ENCODE results near the gene SKOR2. TPM values are rescaled to one million over a fixed set of nuclear protein-coding genes. Genes with fewer than 3 reads are reported as not detected.
"Not testable (repeated sequence)": the region's sequence is repeated elsewhere in the genome, so short reads cannot be mapped to it uniquely, and the experiment has no call there.

The SKOR2 gene
- total RNA-seq, 2 donors from 2014 or later: not detected

- H3K27me3 Mint-ChIP-seq: peaks cover 24% of the 10 kb centered on the region
Observed at GRCh38 chr18:47187721-47188120, 63.7 kb downstream of the SKOR2 start.

GRCh38 chr18:47184419-47185050, 66.9 kb downstream of the SKOR2 start:
- H3K36me3 Mint-ChIP-seq (ENCODE audit: low read depth): no peaks in the 10 kb centered on the region
- H3K4me1 Mint-ChIP-seq: no peaks in the 10 kb centered on the region
- peaks cover 15% of the 10 kb centered on the region for H3K9me3 Mint-ChIP-seq
- H3K27ac Mint-ChIP-seq: no peak overlapping the region
- ATAC-seq (replicated peaks): no peak
- H3K27me3 Mint-ChIP-seq: peaks cover 15% of the 10 kb centered on the region
- H3K4me3 Mint-ChIP-seq: no peak overlapping the region

More at GRCh38 chr18:47187721-47188120, 63.7 kb downstream of the SKOR2 start:
- Mint-ChIP-seq H3K4me3 (no peak overlapping the region), H3K36me3 (ENCODE audit: low read depth) (no peaks in the 10 kb centered on the region), H3K4me1 (no peaks in the 10 kb centered on the region), H3K9me3 (peaks cover 15% of the 10 kb centered on the region), H3K27ac (no peak overlapping the region)
- ATAC-seq (replicated peaks): no peak

GRCh38 chr18:47182156-47182555, 69.3 kb downstream of the SKOR2 start:
- not testable (repeated sequence) for H3K4me1 Mint-ChIP-seq; H3K36me3 Mint-ChIP-seq (ENCODE audit: low read depth); ATAC-seq (replicated peaks); H3K27me3 Mint-ChIP-seq; H3K27ac Mint-ChIP-seq; H3K4me3 Mint-ChIP-seq
- H3K9me3 Mint-ChIP-seq: peaks cover 15% of the 10 kb centered on the region

- peaks cover 12% of the 10 kb centered on the region for H3K9me3 Mint-ChIP-seq
- H3K27me3 Mint-ChIP-seq: peaks cover under 1% of the 10 kb centered on the region
- H3K4me3 Mint-ChIP-seq: no peak overlapping the region
- ATAC-seq (replicated peaks): no peak
- H3K4me1 Mint-ChIP-seq: no peaks in the 10 kb centered on the region
- no peak overlapping the region for H3K27ac Mint-ChIP-seq
- no peaks in the 10 kb centered on the region for H3K36me3 Mint-ChIP-seq (ENCODE audit: low read depth)
Observed at GRCh38 chr18:47180765-47181164, 70.7 kb downstream of the SKOR2 start.

GRCh38 chr18:47179520-47179919, 71.9 kb downstream of the SKOR2 start:
- no peak overlapping the region for H3K4me3 Mint-ChIP-seq
- H3K27me3 Mint-ChIP-seq: no peaks in the 10 kb centered on the region
- no peak for ATAC-seq (replicated peaks)
- no peaks in the 10 kb centered on the region for H3K4me1 Mint-ChIP-seq
- peaks cover 4% of the 10 kb centered on the region for H3K9me3 Mint-ChIP-seq
- no peak overlapping the region for H3K27ac Mint-ChIP-seq
- no peaks in the 10 kb centered on the region for H3K36me3 Mint-ChIP-seq (ENCODE audit: low read depth)

GRCh38 chr18:47175898-47176575, 75.4 kb downstream of the SKOR2 start, which contains the start of gene IER3IP1:
Gene IER3IP1, minus strand, starts transcription at chr18:47176364. Its CDS starts 87 bp downstream, at chr18:47176277.
- Mint-ChIP-seq H3K4me3 (peak within 1 kb of the TSS; percentile 30), H3K4me1 (no peaks in the 10 kb centered on the region), H3K9me3 (no peaks in the 10 kb centered on the region), H3K27ac (no peak within 1 kb of the TSS), H3K27me3 (no peaks in the 10 kb centered on the region), H3K36me3 (ENCODE audit: low read depth) (no peaks in the 10 kb centered on the region)
- ATAC-seq (replicated peaks): peak; percentile 93

- Mint-ChIP-seq H3K27ac (no peak overlapping the region), H3K4me3 (no peak overlapping the region), H3K36me3 (ENCODE audit: low read depth) (no peaks in the 10 kb centered on the region), H3K27me3 (no peaks in the 10 kb centered on the region), H3K4me1 (no peaks in the 10 kb centered on the region), H3K9me3 (no peaks in the 10 kb centered on the region)
- peak; percentile 16 for ATAC-seq (replicated peaks)
Observed at GRCh38 chr18:47175283-47175897, 76.1 kb downstream of the SKOR2 start.

- no peak for ATAC-seq (replicated peaks)
- H3K27me3 Mint-ChIP-seq: no peaks in the 10 kb centered on the region
- H3K36me3 Mint-ChIP-seq (ENCODE audit: low read depth): no peaks in the 10 kb centered on the region
- no peaks in the 10 kb centered on the region for H3K4me1 Mint-ChIP-seq
- H3K4me3 Mint-ChIP-seq: no peak overlapping the region
- H3K27ac Mint-ChIP-seq: no peak overlapping the region
- H3K9me3 Mint-ChIP-seq: no peaks in the 10 kb centered on the region
Observed at GRCh38 chr18:47174545-47175116, 76.8 kb downstream of the SKOR2 start.

- Mint-ChIP-seq H3K27me3 (no peaks in the 10 kb centered on the region), H3K27ac (no peak overlapping the region), H3K9me3 (no peaks in the 10 kb centered on the region), H3K4me3 (no peak overlapping the region), H3K36me3 (ENCODE audit: low read depth) (peaks cover 4% of the 10 kb centered on the region), H3K4me1 (no peaks in the 10 kb centered on the region)
- no peak for ATAC-seq (replicated peaks)
Observed at GRCh38 chr18:47172476-47172875, 79.0 kb downstream of the SKOR2 start.

- H3K4me3 Mint-ChIP-seq: no peak overlapping the region
- H3K27ac Mint-ChIP-seq: no peak overlapping the region
- ATAC-seq (replicated peaks): peak; percentile 38
- H3K9me3 Mint-ChIP-seq: no peaks in the 10 kb centered on the region
- no peaks in the 10 kb centered on the region for H3K27me3 Mint-ChIP-seq
- H3K4me1 Mint-ChIP-seq: peaks cover 15% of the 10 kb centered on the region
- peaks cover 10% of the 10 kb centered on the region for H3K36me3 Mint-ChIP-seq (ENCODE audit: low read depth)
Observed at GRCh38 chr18:47168913-47169312, 82.5 kb downstream of the SKOR2 start.

GRCh38 chr18:47168509-47168908, 83.0 kb downstream of the SKOR2 start:
- no peaks in the 10 kb centered on the region for H3K9me3 Mint-ChIP-seq
- no peak overlapping the region for H3K27ac Mint-ChIP-seq
- H3K4me3 Mint-ChIP-seq: no peak overlapping the region
- ATAC-seq (replicated peaks): peak; percentile 59
- H3K4me1 Mint-ChIP-seq: peaks cover 15% of the 10 kb centered on the region
- no peaks in the 10 kb centered on the region for H3K27me3 Mint-ChIP-seq
- peaks cover 12% of the 10 kb centered on the region for H3K36me3 Mint-ChIP-seq (ENCODE audit: low read depth)

GRCh38 chr18:47166294-47166693, 85.2 kb downstream of the SKOR2 start:
- Mint-ChIP-seq H3K9me3 (no peaks in the 10 kb centered on the region), H3K27ac (no peak overlapping the region), H3K4me3 (no peak overlapping the region), H3K27me3 (no peaks in the 10 kb centered on the region), H3K4me1 (peaks cover 20% of the 10 kb centered on the region), H3K36me3 (ENCODE audit: low read depth) (peaks cover 17% of the 10 kb centered on the region)
- no peak for ATAC-seq (replicated peaks)

GRCh38 chr18:47163241-47163640, 88.2 kb downstream of the SKOR2 start:
- H3K27me3 Mint-ChIP-seq: no peaks in the 10 kb centered on the region
- peak overlapping the region; percentile 22 for H3K27ac Mint-ChIP-seq
- ATAC-seq (replicated peaks): peak; percentile 95
- peaks cover 25% of the 10 kb centered on the region for H3K4me1 Mint-ChIP-seq
- H3K4me3 Mint-ChIP-seq: no peak overlapping the region
- H3K9me3 Mint-ChIP-seq: no peaks in the 10 kb centered on the region
- H3K36me3 Mint-ChIP-seq (ENCODE audit: low read depth): peaks cover 24% of the 10 kb centered on the region

- no peak for ATAC-seq (replicated peaks)
- Mint-ChIP-seq H3K27me3 (no peaks in the 10 kb centered on the region), H3K4me3 (no peak overlapping the region), H3K27ac (no peak overlapping the region), H3K4me1 (peaks cover 15% of the 10 kb centered on the region), H3K9me3 (no peaks in the 10 kb centered on the region), H3K36me3 (ENCODE audit: low read depth) (peaks cover 47% of the 10 kb centered on the region)
Observed at GRCh38 chr18:47160256-47160655, 91.2 kb downstream of the SKOR2 start.

GRCh38 chr18:47158404-47158803, 93.1 kb downstream of the SKOR2 start:
- H3K9me3 Mint-ChIP-seq; H3K4me3 Mint-ChIP-seq; H3K27ac Mint-ChIP-seq; ATAC-seq (replicated peaks); H3K27me3 Mint-ChIP-seq: not testable (repeated sequence)
- Mint-ChIP-seq H3K36me3 (ENCODE audit: low read depth) (peaks cover 52% of the 10 kb centered on the region), H3K4me1 (peaks cover 10% of the 10 kb centered on the region)

All from activated T-helper 17 cell treated with anti-CD3 and anti-CD28 coated beads, Interleukin-2, amount 50 U/mL, for 72 hours (primary cell).